Lower leg skin (tissue), 4 donors: ENCODE measurements around the gene RUNX2. TPM values are rescaled to one million over a fixed set of nuclear protein-coding genes. Genes with fewer than 3 reads are reported as not detected.

Experiments
- DNase-seq, 2 donors: peaks; one replicate each; pipeline ENCODE4 v3.0.0-alpha.2; 2019; ENCODE audit warnings: low spot score in 2 of 2
- H3K4me3 ChIP-seq: fragments of 200-600 bp; sonication (generic); 2 replicates; pipeline ENCODE4 v1.5.1; 2017; ENCODE audit warnings: mild to moderate bottlenecking, low read depth; ENCODE audit not compliant: poor library complexity, severe bottlenecking
- POLR2A ChIP-seq, 2 donors: fragments of 450-650 bp; IDR thresholded peaks; one replicate each; pipeline ENCODE4 v1.6.1; 2016 to 2017; ENCODE audit warnings: antibody characterized with exemption in 2 of 2, mild to moderate bottlenecking in 1 of 2, moderate library complexity in 1 of 2
- WGBS, 2 donors: methylation state at CpG; one replicate each; pipeline ENCODE4 v1.1.5; 2018; 5-methylcytosine and 5-hydroxymethylcytosine counted together
- intact Hi-C: fragments of 100-400 bp; cut with DNase I; formaldehyde crosslinking; loops from one replicate; pipeline ENCODE4 v1.15.0; 2023; ENCODE audit warnings: low total_unique reads
- total RNA-seq, 4 donors: library from RNA; depleted of rRNA; stranded (reverse); fragments of >200 nt; gene quantifications; one replicate each; pipeline ENCODE4 v1.1.0, GENCODE V29; 2016
- TF ChIP-seq, protein P1 (sequence below), 3 donors: fragments of 450-650 bp; IDR thresholded peaks; one replicate each; pipeline ENCODE4 v1.5.1; 2016; ENCODE audit warnings: antibody characterized with exemption in 3 of 3, mild to moderate bottlenecking in 3 of 3, moderate library complexity in 2 of 3

RUNX2 gene
- total RNA-seq, 4 donors from 2014 or later, result 1.8 to 4.8 (median 3.1) TPM

DNA sequence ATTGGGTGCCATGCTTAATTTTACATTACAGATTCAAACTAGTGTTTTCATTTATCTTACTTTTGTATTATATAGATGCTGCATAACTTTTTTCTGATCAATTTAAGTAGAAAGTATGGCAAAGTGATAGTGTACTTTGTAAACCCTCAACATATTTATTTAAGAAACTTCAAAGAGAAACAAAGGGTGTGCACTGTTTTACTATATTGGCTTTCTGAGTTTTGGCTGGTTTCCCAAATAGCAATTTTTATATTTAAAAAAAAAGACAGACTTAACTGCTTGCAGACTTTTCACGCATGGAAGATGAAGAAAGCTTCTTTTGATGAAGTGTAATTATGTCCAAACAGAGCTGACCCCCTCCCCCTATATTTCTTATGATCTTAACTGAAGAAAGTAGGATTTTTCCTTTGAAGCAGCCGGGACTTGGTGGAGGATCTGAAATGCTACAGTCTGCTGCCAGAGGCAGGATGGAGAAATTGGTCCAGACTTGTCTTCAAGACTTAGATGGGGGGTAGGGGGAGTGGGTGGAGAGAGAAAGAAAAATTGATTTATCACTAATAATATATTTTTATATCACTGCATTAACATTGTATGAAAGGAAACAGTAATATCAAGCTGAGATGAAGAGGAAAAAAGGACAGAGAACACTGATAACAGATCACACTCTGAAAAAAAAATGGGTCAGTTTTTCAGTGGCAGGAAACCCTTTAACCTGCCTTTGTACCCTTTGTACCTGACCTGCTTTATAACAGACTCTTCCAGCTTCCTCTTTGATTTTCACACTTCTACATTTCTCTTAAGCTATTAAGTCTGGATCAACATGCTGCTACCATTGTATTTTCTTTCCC, 105.6 kb downstream of the RUNX2 start:
- WGBS, 2 donors, result 34 to 39% methylated on average over 2 of the region's 2 CpGs

DNA sequence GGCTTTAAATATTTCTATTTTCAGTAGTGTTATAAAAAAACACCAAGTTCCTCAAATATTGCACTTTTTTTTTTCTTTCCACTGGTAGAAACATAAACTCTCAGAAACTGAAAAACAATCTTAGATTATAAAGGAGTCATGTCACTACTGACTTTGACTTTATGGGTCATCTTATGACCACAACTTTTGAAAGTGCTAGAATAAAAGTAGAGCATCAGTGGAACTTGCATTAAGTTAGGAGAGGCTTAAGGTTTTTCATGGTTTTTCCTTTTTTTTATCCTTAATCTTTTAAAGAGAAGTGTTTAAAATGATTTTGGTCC, 106.2 kb downstream of the RUNX2 start:
- intact Hi-C loops, result no loop called here
- no peak overlapping the region for H3K4me3 ChIP-seq
- no peak for DNase-seq
- TF ChIP-seq POLR2A (IDR thresholded peaks at IDR 0.05), result no peak
- TF ChIP-seq, protein P1, sequence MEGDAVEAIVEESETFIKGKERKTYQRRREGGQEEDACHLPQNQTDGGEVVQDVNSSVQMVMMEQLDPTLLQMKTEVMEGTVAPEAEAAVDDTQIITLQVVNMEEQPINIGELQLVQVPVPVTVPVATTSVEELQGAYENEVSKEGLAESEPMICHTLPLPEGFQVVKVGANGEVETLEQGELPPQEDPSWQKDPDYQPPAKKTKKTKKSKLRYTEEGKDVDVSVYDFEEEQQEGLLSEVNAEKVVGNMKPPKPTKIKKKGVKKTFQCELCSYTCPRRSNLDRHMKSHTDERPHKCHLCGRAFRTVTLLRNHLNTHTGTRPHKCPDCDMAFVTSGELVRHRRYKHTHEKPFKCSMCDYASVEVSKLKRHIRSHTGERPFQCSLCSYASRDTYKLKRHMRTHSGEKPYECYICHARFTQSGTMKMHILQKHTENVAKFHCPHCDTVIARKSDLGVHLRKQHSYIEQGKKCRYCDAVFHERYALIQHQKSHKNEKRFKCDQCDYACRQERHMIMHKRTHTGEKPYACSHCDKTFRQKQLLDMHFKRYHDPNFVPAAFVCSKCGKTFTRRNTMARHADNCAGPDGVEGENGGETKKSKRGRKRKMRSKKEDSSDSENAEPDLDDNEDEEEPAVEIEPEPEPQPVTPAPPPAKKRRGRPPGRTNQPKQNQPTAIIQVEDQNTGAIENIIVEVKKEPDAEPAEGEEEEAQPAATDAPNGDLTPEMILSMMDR (IDR thresholded peaks at IDR 0.05), result no peak

More for the DNA sequence above, 105.6 kb downstream of the RUNX2 start:
- no peak for DNase-seq
- no peak overlapping the region for H3K4me3 ChIP-seq
- TF ChIP-seq, protein P1 (IDR thresholded peaks at IDR 0.05), result no peak
- TF ChIP-seq POLR2A (IDR thresholded peaks at IDR 0.05), result no peak
- intact Hi-C loops, result no loop called here

DNA sequence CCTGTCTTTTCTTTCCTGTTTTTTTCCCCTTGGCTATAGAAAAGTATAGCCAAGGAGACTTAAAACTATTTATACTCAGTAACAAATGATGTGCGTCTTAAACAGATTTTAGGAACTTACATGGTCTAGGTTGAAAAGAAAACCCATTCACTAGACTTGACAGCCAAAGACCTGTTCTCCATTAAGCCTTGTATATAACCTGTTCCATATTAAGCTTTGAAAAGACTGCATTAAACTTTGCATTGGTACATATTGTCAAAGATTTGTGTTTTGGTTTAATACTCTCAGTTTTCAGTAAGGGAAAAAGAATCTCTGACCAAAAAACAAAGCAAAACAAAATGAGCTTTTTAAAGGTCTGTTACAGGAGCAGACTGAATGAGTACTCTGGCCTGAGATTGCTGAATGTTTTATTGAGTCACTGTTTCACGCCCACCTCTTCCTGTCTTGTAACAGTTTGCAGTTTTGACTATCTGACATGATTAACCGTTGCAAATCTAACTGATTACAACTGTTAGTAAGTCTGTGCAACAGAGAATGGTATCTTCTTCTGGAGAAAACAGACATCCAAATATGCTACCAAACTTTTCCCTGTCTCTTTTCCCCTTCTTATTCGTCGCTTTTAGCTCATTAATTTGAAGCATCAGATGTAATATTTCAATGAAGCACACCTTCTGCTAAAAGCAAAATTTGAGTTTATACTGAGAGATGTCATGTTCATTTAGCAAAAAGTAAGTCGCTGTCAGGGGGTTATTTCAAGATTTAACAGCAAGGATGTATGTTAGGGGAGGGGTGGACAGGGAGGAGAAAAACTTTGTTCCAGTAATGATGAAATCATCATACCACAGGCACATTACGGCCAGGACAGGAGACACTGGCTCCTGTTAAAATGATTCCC, 108.7 kb downstream of the RUNX2 start:
- WGBS, 2 donors, result 36 to 43% methylated on average over 7 of the region's 7 CpGs
- intact Hi-C loops, result no loop called here
- TF ChIP-seq POLR2A (IDR thresholded peaks at IDR 0.05), result no peak
- TF ChIP-seq, protein P1 (IDR thresholded peaks at IDR 0.05), result no peak
- H3K4me3 ChIP-seq, result no peak overlapping the region
- DNase-seq, result no peak

DNA sequence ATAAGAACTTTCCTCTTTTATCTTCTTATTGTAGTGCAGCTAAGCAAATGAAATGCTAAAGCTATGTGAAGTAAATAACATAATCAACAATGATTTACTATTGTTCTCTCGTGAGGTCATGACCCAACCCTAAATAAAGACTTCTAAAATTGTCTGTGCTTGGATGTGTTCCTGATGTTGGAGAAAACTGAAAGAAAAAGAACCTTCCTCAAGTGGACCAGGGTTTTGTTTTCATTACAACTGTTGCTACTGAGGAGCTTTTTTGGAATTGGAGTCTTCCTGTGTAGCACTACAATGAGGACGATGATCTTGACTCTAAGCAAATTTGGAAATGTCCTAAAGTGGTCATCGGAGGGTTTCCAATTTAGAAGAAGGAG, 109.3 kb downstream of the RUNX2 start:
- intact Hi-C loops, result no loop called here
- 70 to 77% methylated on average over 3 of the region's 3 CpGs for WGBS, 2 donors
- TF ChIP-seq, protein P1 (IDR thresholded peaks at IDR 0.05), result no peak
- TF ChIP-seq POLR2A (IDR thresholded peaks at IDR 0.05), result no peak

DNA sequence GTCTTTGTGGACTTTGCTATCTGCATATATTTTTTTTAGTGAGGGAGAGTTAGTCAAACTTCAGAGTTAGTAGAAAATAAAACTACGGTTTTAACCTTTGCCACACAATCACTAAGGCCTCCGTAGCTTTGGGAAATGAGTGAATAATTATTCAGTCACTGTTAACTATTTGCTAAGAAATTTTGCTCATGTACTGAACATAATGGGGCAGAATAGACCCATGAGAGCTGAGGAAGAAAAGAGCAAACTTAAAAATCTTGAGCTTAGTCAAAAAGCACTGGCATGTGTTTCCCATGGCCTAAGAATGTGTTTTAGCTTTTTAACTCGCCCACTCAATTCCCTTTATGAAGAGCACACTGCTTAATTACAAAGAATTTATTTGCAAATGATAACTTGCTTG, 110.0 kb downstream of the RUNX2 start:
- 74 to 75% methylated on average over 3 of the region's 3 CpGs for WGBS, 2 donors
- no peak for DNase-seq
- intact Hi-C loops, result no loop called here
- TF ChIP-seq, protein P1 (IDR thresholded peaks at IDR 0.05), result no peak
- no peak for TF ChIP-seq POLR2A (IDR thresholded peaks at IDR 0.05)
- no peak overlapping the region for H3K4me3 ChIP-seq

More for the DNA sequence above, 109.3 kb downstream of the RUNX2 start:
- no peak for DNase-seq
- no peak overlapping the region for H3K4me3 ChIP-seq
